ENCODE results near the gene PRKCB. TPM values are rescaled to one million over a fixed set of nuclear protein-coding genes. Genes with fewer than 3 reads are reported as not detected.

PRKCB gene
- total RNA-seq, 1 experiment from 2014 or later: 0.89 TPM

DNA sequence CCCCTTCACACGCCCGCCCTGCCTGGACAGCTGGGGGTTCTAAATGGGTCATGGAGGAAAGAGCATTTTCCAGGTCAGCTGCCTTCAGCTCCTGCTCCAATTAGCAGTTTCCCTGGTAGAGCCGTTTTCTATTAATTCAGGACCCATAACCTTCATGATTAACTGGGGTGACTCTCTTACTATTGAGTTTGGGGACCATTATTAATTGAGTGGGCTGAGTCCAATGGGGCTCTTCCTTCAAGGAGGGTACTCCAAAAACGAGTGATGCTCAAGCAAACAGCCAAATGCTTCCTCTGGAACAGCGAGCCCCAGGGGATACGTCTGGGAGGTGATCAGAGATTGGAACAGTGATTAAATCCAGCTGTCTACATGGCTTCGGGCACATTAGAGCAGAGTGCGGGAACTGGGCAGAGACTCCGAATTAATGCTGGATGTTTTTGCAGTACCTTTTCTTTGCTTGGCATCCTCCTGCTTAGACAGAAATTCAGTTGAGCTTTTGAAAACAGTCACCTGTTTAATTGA, 352.3 kb downstream of the PRKCB start:
- H3K4me3 ChIP-seq (replicated peaks in 1 of 2; ENCODE audit: low read depth in 1 of 2, low read length in 2 of 2): no peak overlapping the region
- H3K9ac ChIP-seq (ENCODE audit: low read length): no peak overlapping the region
- H3K27me3 ChIP-seq (ENCODE audit: insufficient read depth, low read length): peaks cover 63% of the 10 kb centered on the region
- POLR2A ChIA-PET: no interaction called here
- CTCF ChIA-PET: no interaction called here
- no peaks in the 10 kb centered on the region for H4K20me1 ChIP-seq (ENCODE audit: insufficient read depth)
- no peak overlapping the region for H3K4me2 ChIP-seq (ENCODE audit: low read length)
- no peaks in the 10 kb centered on the region for H3K9me2 ChIP-seq (ENCODE audit: insufficient read depth)
- intact Hi-C loops (cut with micrococcal nuclease): no loop called here
- no peak for DNase-seq (ENCODE audit: low read depth, low spot score)
- no peak overlapping the region for H2AFZ ChIP-seq (ENCODE audit: low read depth, low read length, poor library complexity, severe bottlenecking)
- H3K36me3 ChIP-seq (ENCODE audit: control insufficient read depth in 1 of 2, insufficient read depth in 2 of 2, low read length in 2 of 2): no peaks in the 10 kb centered on the region
- RAD21 ChIA-PET (ENCODE audit: low non-redundant PET in 1 of 2, low total read pairs in 2 of 2, uncharacterized antibody in 2 of 2, unreplicated experiment in 2 of 2): no interaction called here
- no peaks in the 10 kb centered on the region for H3K9me3 ChIP-seq (ENCODE audit: control insufficient read depth in 1 of 2, insufficient read depth in 1 of 2, low read depth in 1 of 2, low read length in 2 of 2)
- no peak for TF ChIP-seq EGR1 (IDR thresholded peaks at IDR 0.05; ENCODE audit: low read depth)
- TF ChIP-seq ZFX (IDR thresholded peaks at IDR 0.05): no peak
- TF ChIP-seq ELF1 (IDR thresholded peaks at IDR 0.05; ENCODE audit: borderline replicate concordance, low read depth): no peak
- TF ChIP-seq, protein P1, sequence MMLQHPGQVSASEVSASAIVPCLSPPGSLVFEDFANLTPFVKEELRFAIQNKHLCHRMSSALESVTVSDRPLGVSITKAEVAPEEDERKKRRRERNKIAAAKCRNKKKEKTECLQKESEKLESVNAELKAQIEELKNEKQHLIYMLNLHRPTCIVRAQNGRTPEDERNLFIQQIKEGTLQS (IDR thresholded peaks at IDR 0.05): no peak
- TF ChIP-seq, protein P2, sequence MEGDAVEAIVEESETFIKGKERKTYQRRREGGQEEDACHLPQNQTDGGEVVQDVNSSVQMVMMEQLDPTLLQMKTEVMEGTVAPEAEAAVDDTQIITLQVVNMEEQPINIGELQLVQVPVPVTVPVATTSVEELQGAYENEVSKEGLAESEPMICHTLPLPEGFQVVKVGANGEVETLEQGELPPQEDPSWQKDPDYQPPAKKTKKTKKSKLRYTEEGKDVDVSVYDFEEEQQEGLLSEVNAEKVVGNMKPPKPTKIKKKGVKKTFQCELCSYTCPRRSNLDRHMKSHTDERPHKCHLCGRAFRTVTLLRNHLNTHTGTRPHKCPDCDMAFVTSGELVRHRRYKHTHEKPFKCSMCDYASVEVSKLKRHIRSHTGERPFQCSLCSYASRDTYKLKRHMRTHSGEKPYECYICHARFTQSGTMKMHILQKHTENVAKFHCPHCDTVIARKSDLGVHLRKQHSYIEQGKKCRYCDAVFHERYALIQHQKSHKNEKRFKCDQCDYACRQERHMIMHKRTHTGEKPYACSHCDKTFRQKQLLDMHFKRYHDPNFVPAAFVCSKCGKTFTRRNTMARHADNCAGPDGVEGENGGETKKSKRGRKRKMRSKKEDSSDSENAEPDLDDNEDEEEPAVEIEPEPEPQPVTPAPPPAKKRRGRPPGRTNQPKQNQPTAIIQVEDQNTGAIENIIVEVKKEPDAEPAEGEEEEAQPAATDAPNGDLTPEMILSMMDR (IDR thresholded peaks at IDR 0.05 in 2 of 3, conservative IDR thresholded peaks at IDR 0.05 in 1 of 3; ENCODE audit: borderline replicate concordance in 1 of 3, insufficient read depth in 1 of 3, low read depth in 2 of 3, low read length in 2 of 3): no peak
- TF ChIP-seq ZBTB33 (IDR thresholded peaks at IDR 0.05; ENCODE audit: extremely low read depth, insufficient replicate concordance, low read length): no peak
- TF ChIP-seq EZH2 (IDR thresholded peaks at IDR 0.05): no peak
- no peak for TF ChIP-seq CBX3 (IDR thresholded peaks at IDR 0.05; ENCODE audit: low read depth)
- TF ChIP-seq SIN3A (IDR thresholded peaks at IDR 0.05; ENCODE audit: low read depth): no peak
- no peak for ATAC-seq
- no TSS peak for BruUV-seq (replicated peaks)
- H3K27ac ChIP-seq (ENCODE audit: low read depth, low read length): no peak overlapping the region
- no peaks in the 10 kb centered on the region for H3K79me2 ChIP-seq (ENCODE audit: insufficient read depth, low read length)
- no peaks in the 10 kb centered on the region for H3K4me1 ChIP-seq (ENCODE audit: control insufficient read depth in 1 of 2, insufficient read depth in 2 of 2, low read length in 2 of 2)

Data from HCT116 (cell line).